MCF 10A (cell line): ENCODE measurements around the gene GPRIN1. TPM values are rescaled to one million over a fixed set of nuclear protein-coding genes. Genes with fewer than 3 reads are reported as not detected.

Experiments
- BruUV-seq: library from RNA; stranded (reverse); fragments of 400-500 nt; replicated peaks from 2 replicates; lab custom pipeline; 2021; lab: Mats Ljungman, UMichigan
- CTCF ChIA-PET: fragments of 300-600 bp; sonication (Branson Sonifier 250); formaldehyde crosslinking; extraction: SDS; loops from one replicate; lab custom pipeline; 2021; ENCODE audit warnings: antibody characterized with exemption, inconsistent platforms; lab: Yijun Ruan, JAX
- POLR2A ChIA-PET: fragments of 300-600, 350-650 bp; sonication (Branson Sonifier 250); formaldehyde crosslinking; extraction: SDS; loops from one replicate; lab custom pipeline; 2020; ENCODE audit warnings: antibody characterized with exemption, inconsistent platforms; lab: Yijun Ruan, JAX
- DNase-seq: peaks from one replicate; pipeline ENCODE4 v3.0.0-alpha.2; 2018; ENCODE audit not compliant: unreplicated experiment
- H3K27ac Mint-ChIP-seq: one replicate; pipeline ENCODE4 v1.8.0; 2022; ENCODE audit warnings: mild to moderate bottlenecking, low read depth, mixed read lengths; ENCODE audit not compliant: unreplicated experiment
- H3K27me3 Mint-ChIP-seq: one replicate; pipeline ENCODE4 v1.8.0; 2022; ENCODE audit warnings: mixed read lengths; ENCODE audit not compliant: insufficient read depth, unreplicated experiment
- H3K36me3 Mint-ChIP-seq: one replicate; pipeline ENCODE4 v1.8.0; 2022; ENCODE audit warnings: mild to moderate bottlenecking, moderate library complexity, mixed read lengths; ENCODE audit not compliant: insufficient read depth, unreplicated experiment
- H3K4me1 Mint-ChIP-seq: one replicate; pipeline ENCODE4 v1.8.0; 2022; ENCODE audit warnings: mixed read lengths; ENCODE audit not compliant: insufficient read depth, unreplicated experiment
- H3K4me3 Mint-ChIP-seq: one replicate; pipeline ENCODE4 v1.8.0; 2022; ENCODE audit warnings: mild to moderate bottlenecking, moderate library complexity, mixed read lengths; ENCODE audit not compliant: unreplicated experiment
- H3K9me3 Mint-ChIP-seq: one replicate; pipeline ENCODE4 v1.8.0; 2022; ENCODE audit warnings: mixed read lengths; ENCODE audit not compliant: unreplicated experiment
- CTCF ChIP-seq: fragments of 200-600 bp; IDR thresholded peaks from one replicate; pipeline ENCODE4 v1.8.0; 2022; ENCODE audit warnings: antibody characterized with exemption, mild to moderate bottlenecking; ENCODE audit not compliant: unreplicated experiment
- intact Hi-C: fragments of 100-400 bp; cut with micrococcal nuclease; formaldehyde crosslinking; loops from 2 replicates; pipeline ENCODE4 v1.14.1; 2022
- total RNA-seq: library from RNA; stranded (reverse); gene quantifications from 2 replicates; pipeline ENCODE4 v1.2.3, GENCODE V29; 2022

The GPRIN1 gene
- total RNA-seq, 1 experiment from 2014 or later: 3.0 TPM

- no peak for TF ChIP-seq CTCF
- no peaks in the 10 kb centered on the region for H3K36me3 Mint-ChIP-seq
- peak; percentile 43 for DNase-seq
- CTCF ChIA-PET: interaction anchor here (0.6 to 2.0 kb wide), 10 partner anchors 11 to 908 kb away, joined by 3 to 16 read pairs (median 4); partner anchors contain the start of gene PDLIM7
- peaks cover 9% of the 10 kb centered on the region for H3K9me3 Mint-ChIP-seq
- no TSS peak for BruUV-seq
- no peak overlapping the region for H3K27ac Mint-ChIP-seq
- POLR2A ChIA-PET: interaction anchor here (0.5 to 1.6 kb wide), 7 partner anchors 18 to 203 kb away, joined by 3 to 5 read pairs (median 3); partner anchors contain the start of genes RNF44 and TSPAN17
- no peaks in the 10 kb centered on the region for H3K4me1 Mint-ChIP-seq
- no peak overlapping the region for H3K4me3 Mint-ChIP-seq
- no peaks in the 10 kb centered on the region for H3K27me3 Mint-ChIP-seq
- intact Hi-C loops: no loop called here
Measured at GRCh38 chr5:176590035-176590717, 19.8 kb downstream of the GPRIN1 start.

- BruUV-seq: no TSS peak
- CTCF ChIA-PET: interaction anchor here (0.6 to 2.0 kb wide), 4 partner anchors 10 to 40 kb away, joined by 3 to 16 read pairs (median 3); partner anchors contain the start of gene CDHR2
- Mint-ChIP-seq H3K36me3 (no peaks in the 10 kb centered on the region), H3K27ac (no peak overlapping the region), H3K9me3 (peaks cover 9% of the 10 kb centered on the region), H3K27me3 (no peaks in the 10 kb centered on the region), H3K4me3 (no peak overlapping the region), H3K4me1 (no peaks in the 10 kb centered on the region)
- intact Hi-C loops: no loop called here
- TF ChIP-seq CTCF: no peak
- no peak for DNase-seq
- POLR2A ChIA-PET: interaction anchor here (0.7 to 1.6 kb wide), 3 partner anchors 19 to 71 kb away, joined by 3 to 4 read pairs (median 3); partner anchors contain the start of gene TSPAN17
Measured at GRCh38 chr5:176589039-176589769, 20.8 kb downstream of the GPRIN1 start.

GRCh38 chr5:176588297-176588696, 21.7 kb downstream of the GPRIN1 start:
- CTCF ChIA-PET: interaction anchor here (0.8 to 5.6 kb wide), 3 partner anchors 9 to 70 kb away, joined by 3 to 55 read pairs (median 6); no protein-coding TSS in a partner anchor
- Mint-ChIP-seq H3K36me3 (no peaks in the 10 kb centered on the region), H3K9me3 (peaks cover 9% of the 10 kb centered on the region), H3K4me1 (no peaks in the 10 kb centered on the region), H3K27ac (no peak overlapping the region), H3K4me3 (no peak overlapping the region), H3K27me3 (no peaks in the 10 kb centered on the region)
- POLR2A ChIA-PET: no interaction called here
- no peak for DNase-seq
- intact Hi-C loops: no loop called here
- BruUV-seq: no TSS peak
- TF ChIP-seq CTCF: no peak

- BruUV-seq: no TSS peak
- H3K4me3 Mint-ChIP-seq: no peak overlapping the region
- no peaks in the 10 kb centered on the region for H3K36me3 Mint-ChIP-seq
- intact Hi-C loops: no loop called here
- no peak for TF ChIP-seq CTCF
- H3K27ac Mint-ChIP-seq: no peak overlapping the region
- no peak for DNase-seq
- H3K9me3 Mint-ChIP-seq: peaks cover 9% of the 10 kb centered on the region
- H3K4me1 Mint-ChIP-seq: no peaks in the 10 kb centered on the region
- CTCF ChIA-PET: interaction anchor here (0.6 to 5.6 kb wide), 6 partner anchors 8 to 171 kb away, joined by 3 to 55 read pairs (median 6); partner anchors contain the start of gene CLTB
- H3K27me3 Mint-ChIP-seq: no peaks in the 10 kb centered on the region
- POLR2A ChIA-PET: interaction anchor here (0.7 kb wide), 1 partner anchor 50 kb away, joined by 4 read pairs; the partner anchor contains the start of gene RNF44
Measured at GRCh38 chr5:176587398-176587797, 22.6 kb downstream of the GPRIN1 start.
